NB4 (cell line): Measurements from ENCODE around the gene ZFAND4.
"Not testable (repeated sequence)": the region's sequence is repeated elsewhere in the genome, so short reads cannot be mapped to it uniquely, and the experiment has no call there.

ENCODE experiments used
- DNase-seq: peaks from one replicate; pipeline ENCODE4 v3.0.0; 2010; ENCODE audit warnings: low read depth
- H3K4me3 ChIP-seq: one replicate; pipeline ENCODE4 v1.5.1; 2011; ENCODE audit warnings: mild to moderate bottlenecking, low read depth, low read length, moderate library complexity
- CTCF ChIP-seq: IDR thresholded peaks from one replicate; pipeline ENCODE4 v1.5.1; 2012; ENCODE audit warnings: low read depth, low read length
- MAX ChIP-seq: IDR thresholded peaks from 2 replicates; pipeline ENCODE4 v1.6.1; 2011; ENCODE audit warnings: low read depth, low read length
- MYC ChIP-seq: IDR thresholded peaks from 2 replicates; pipeline ENCODE4 v1.6.1; 2011; ENCODE audit warnings: low read depth, low read length
- POLR2A ChIP-seq: IDR thresholded peaks from 2 replicates; pipeline ENCODE4 v1.6.1; 2011; ENCODE audit warnings: mild to moderate bottlenecking; ENCODE audit not compliant: insufficient read length; ENCODE audit errors: extremely low read depth

Gene ZFAND4

GRCh38 chr10:45581582-45582385 lies 90.8 kb downstream of the ZFAND4 start:
- no peak for DNase-seq
- H3K4me3 ChIP-seq: no peak overlapping the region
- TF ChIP-seq MAX (no peak), POLR2A (no peak)

- no peak for TF ChIP-seq CTCF
- TF ChIP-seq POLR2A: no peak
- TF ChIP-seq MAX: no peak
- no peak for DNase-seq
- no peak overlapping the region for H3K4me3 ChIP-seq
Observed at GRCh38 chr10:45581216-45581549, 91.4 kb downstream of the ZFAND4 start.

GRCh38 chr10:45580371-45581215 lies 92.0 kb downstream of the ZFAND4 start:
- peak overlapping the region; percentile 33 for H3K4me3 ChIP-seq
- TF ChIP-seq MYC: no peak
- no peak for TF ChIP-seq CTCF
- no peak for TF ChIP-seq POLR2A
- peak; percentile 49 for DNase-seq

GRCh38 chr10:45578384-45578971 lies 94.1 kb downstream of the ZFAND4 start:
- H3K4me3 ChIP-seq: no peak overlapping the region
- TF ChIP-seq MAX (no peak), POLR2A (no peak), MYC (no peak), CTCF (no peak)
- DNase-seq: no peak

GRCh38 chr10:45575966-45576597 lies 96.5 kb downstream of the ZFAND4 start:
- TF ChIP-seq CTCF (no peak), POLR2A (no peak), MAX (no peak), MYC (no peak)

GRCh38 chr10:45575032-45575761 lies 97.4 kb downstream of the ZFAND4 start:
- DNase-seq, H3K4me3 ChIP-seq: not testable (repeated sequence)

More at GRCh38 chr10:45575966-45576597, 96.5 kb downstream of the ZFAND4 start:
- no peak for DNase-seq
- H3K4me3 ChIP-seq: no peak overlapping the region
